SJCRH30 (cell line): Measurements from ENCODE around the gene ZNF568. TPM values are rescaled to one million over a fixed set of nuclear protein-coding genes. Genes with fewer than 3 reads are reported as not detected.

Source experiments
- DNase-seq, 2 experiments: peaks; one replicate each; pipeline ENCODE4 v3.0.0-alpha.2; 2015 to 2020
- H3K27ac ChIP-seq: fragments of 250-450 bp; sonication (Bioruptor Pico); 2 replicates; pipeline ENCODE4 v1.5.1; 2020; ENCODE audit warnings: mild to moderate bottlenecking, moderate library complexity
- H3K27me3 ChIP-seq: fragments of 250-450 bp; sonication (Bioruptor Pico); 2 replicates; pipeline ENCODE4 v1.5.1; 2020; ENCODE audit warnings: mild to moderate bottlenecking, moderate library complexity
- H3K36me3 ChIP-seq: fragments of 250-450 bp; sonication (Bioruptor Pico); 2 replicates; pipeline ENCODE4 v1.5.1; 2020; ENCODE audit warnings: mild to moderate bottlenecking, moderate library complexity
- H3K4me1 ChIP-seq: fragments of 250-450 bp; sonication (Bioruptor Pico); 2 replicates; pipeline ENCODE4 v1.5.1; 2020; ENCODE audit warnings: mild to moderate bottlenecking, moderate library complexity
- H3K4me3 ChIP-seq: fragments of 250-450 bp; sonication (Bioruptor Pico); 2 replicates; pipeline ENCODE4 v1.5.1; 2020; ENCODE audit warnings: mild to moderate bottlenecking, moderate library complexity
- H3K9me3 ChIP-seq: fragments of 250-450 bp; sonication (Bioruptor Pico); replicated peaks from 2 replicates; pipeline ENCODE4 v1.5.1; 2020; ENCODE audit warnings: mild to moderate bottlenecking, moderate library complexity
- total RNA-seq: library from RNA; depleted of rRNA; stranded (reverse); fragments of >200 nt; shearing (Covaris generic); gene quantifications from 2 replicates; pipeline ENCODE4 v1.2.3, GENCODE V29; 2014; rRNA removed

ZNF568 gene
- 14.3 and 17.0 TPM in 2 replicates for total RNA-seq

GRCh38 chr19:36915992-36916830 lies at the start of gene ZNF568, which contains the start of gene ZNF829:
Gene ZNF568 (plus strand): TSS chr19:36916332. CDS start chr19:36922771, 6,439 bp downstream.
Gene ZNF829 (minus strand): TSS chr19:36916291. CDS start chr19:36915167, 1,124 bp downstream.
- no peaks in the 10 kb centered on the region for H3K4me1 ChIP-seq
- peak within 1 kb of the TSS; percentile 75 for H3K4me3 ChIP-seq
- peaks cover 30% of the 10 kb centered on the region for H3K9me3 ChIP-seq
- H3K27ac ChIP-seq = peak within 1 kb of the TSS; percentile 85
- DNase-seq = peak; percentile 97
- H3K36me3 ChIP-seq = peaks cover 28% of the 10 kb centered on the region
- no peaks in the 10 kb centered on the region for H3K27me3 ChIP-seq

GRCh38 chr19:36876993-36877938 lies 38.9 kb upstream of the ZNF568 start:
- Histone ChIP-seq H3K36me3 (peaks cover 43% of the 10 kb centered on the region), H3K27me3 (no peaks in the 10 kb centered on the region), H3K9me3 (peaks cover 43% of the 10 kb centered on the region), H3K4me3 (no peak overlapping the region), H3K27ac (no peak overlapping the region), H3K4me1 (no peaks in the 10 kb centered on the region)
- peak in 1 of 2 experiments; percentile 16 for DNase-seq

GRCh38 chr19:36891768-36892357 lies 24.3 kb upstream of the ZNF568 start:
- Histone ChIP-seq H3K9me3 (peaks cover 64% of the 10 kb centered on the region), H3K4me1 (no peaks in the 10 kb centered on the region), H3K36me3 (peaks cover 62% of the 10 kb centered on the region), H3K4me3 (no peak overlapping the region), H3K27me3 (no peaks in the 10 kb centered on the region), H3K27ac (no peak overlapping the region)
- DNase-seq = peak in 1 of 2 experiments; percentile 3

- Histone ChIP-seq H3K9me3 (peaks cover 64% of the 10 kb centered on the region), H3K27me3 (no peaks in the 10 kb centered on the region), H3K4me3 (no peak overlapping the region), H3K36me3 (peaks cover 75% of the 10 kb centered on the region), H3K4me1 (no peaks in the 10 kb centered on the region), H3K27ac (no peak overlapping the region)
- peak in 1 of 2 experiments; percentile 9 for DNase-seq
Observed at GRCh38 chr19:36894849-36895383, 21.2 kb upstream of the ZNF568 start.

GRCh38 chr19:36898422-36898821 lies 17.7 kb upstream of the ZNF568 start:
- Histone ChIP-seq H3K36me3 (peaks cover 72% of the 10 kb centered on the region), H3K4me3 (no peak overlapping the region), H3K27ac (no peak overlapping the region), H3K4me1 (no peaks in the 10 kb centered on the region), H3K9me3 (peaks cover 38% of the 10 kb centered on the region), H3K27me3 (no peaks in the 10 kb centered on the region)
- no peak for DNase-seq

GRCh38 chr19:36916991-36917390 lies 859 bp downstream of the ZNF568 start:
- Histone ChIP-seq H3K27ac (peak overlapping the region; percentile 85), H3K4me3 (peak overlapping the region; percentile 75), H3K27me3 (no peaks in the 10 kb centered on the region), H3K9me3 (peaks cover 33% of the 10 kb centered on the region), H3K36me3 (peaks cover 32% of the 10 kb centered on the region), H3K4me1 (no peaks in the 10 kb centered on the region)
- DNase-seq = peak; percentile 65 to 68

- peaks cover 38% of the 10 kb centered on the region for H3K36me3 ChIP-seq
- peaks cover 30% of the 10 kb centered on the region for H3K9me3 ChIP-seq
- H3K27ac ChIP-seq = no peak overlapping the region
- DNase-seq = no peak
- no peak overlapping the region for H3K4me3 ChIP-seq
- H3K27me3 ChIP-seq = no peaks in the 10 kb centered on the region
- H3K4me1 ChIP-seq = no peaks in the 10 kb centered on the region
Observed at GRCh38 chr19:36918090-36918489, 2.0 kb downstream of the ZNF568 start.

- H3K4me1 ChIP-seq = no peaks in the 10 kb centered on the region
- no peak overlapping the region for H3K27ac ChIP-seq
- H3K4me3 ChIP-seq = no peak overlapping the region
- no peaks in the 10 kb centered on the region for H3K27me3 ChIP-seq
- no peak for DNase-seq
- peaks cover 34% of the 10 kb centered on the region for H3K36me3 ChIP-seq
- H3K9me3 ChIP-seq = peaks cover 10% of the 10 kb centered on the region; the same call in 1 of the 2 replicates
Observed at GRCh38 chr19:36931684-36932083, 15.6 kb downstream of the ZNF568 start.

GRCh38 chr19:36939153-36939552 lies 23.0 kb downstream of the ZNF568 start:
- no peak overlapping the region for H3K4me3 ChIP-seq
- peak in 1 of 2 experiments; percentile 41 for DNase-seq
- no peaks in the 10 kb centered on the region for H3K4me1 ChIP-seq
- peaks cover 69% of the 10 kb centered on the region for H3K36me3 ChIP-seq
- H3K27me3 ChIP-seq = no peaks in the 10 kb centered on the region
- no peak overlapping the region for H3K27ac ChIP-seq
- peaks cover 18% of the 10 kb centered on the region for H3K9me3 ChIP-seq

- Histone ChIP-seq H3K4me3 (no peak overlapping the region), H3K36me3 (peaks cover 50% of the 10 kb centered on the region), H3K4me1 (no peaks in the 10 kb centered on the region), H3K9me3 (peaks cover 47% of the 10 kb centered on the region), H3K27me3 (no peaks in the 10 kb centered on the region), H3K27ac (no peak overlapping the region)
- DNase-seq = no peak
Observed at GRCh38 chr19:36950335-36951119, 34.4 kb downstream of the ZNF568 start.

GRCh38 chr19:36962346-36962745 lies 46.2 kb downstream of the ZNF568 start:
- Histone ChIP-seq H3K27me3 (no peaks in the 10 kb centered on the region), H3K36me3 (peaks cover 3% of the 10 kb centered on the region), H3K9me3 (peaks cover 35% of the 10 kb centered on the region), H3K4me1 (peaks cover 21% of the 10 kb centered on the region), H3K27ac (peak overlapping the region; percentile 92), H3K4me3 (no peak overlapping the region)
- peak; percentile 87 to 90 for DNase-seq

- peak overlapping the region; percentile 22; the same call in 1 of the 2 replicates for H3K4me3 ChIP-seq
- peak; percentile 94 to 99 for DNase-seq
- H3K4me1 ChIP-seq = peaks cover 21% of the 10 kb centered on the region
- H3K36me3 ChIP-seq = peaks cover 3% of the 10 kb centered on the region
- H3K27me3 ChIP-seq = no peaks in the 10 kb centered on the region
- H3K27ac ChIP-seq = peak overlapping the region; percentile 92
- peaks cover 32% of the 10 kb centered on the region for H3K9me3 ChIP-seq
Observed at GRCh38 chr19:36963280-36963679, 47.1 kb downstream of the ZNF568 start.

GRCh38 chr19:36972571-36972970 lies 56.4 kb downstream of the ZNF568 start:
- H3K27me3 ChIP-seq = no peaks in the 10 kb centered on the region
- H3K4me1 ChIP-seq = no peaks in the 10 kb centered on the region
- H3K27ac ChIP-seq = no peak overlapping the region
- H3K36me3 ChIP-seq = peaks cover 5% of the 10 kb centered on the region
- H3K9me3 ChIP-seq = peaks cover 23% of the 10 kb centered on the region
- no peak overlapping the region; the same call in 1 of the 2 replicates for H3K4me3 ChIP-seq
- no peak for DNase-seq
